Measurements from ENCODE around the gene CBLB.
A peak's percentile ranks its signal among the peaks of the same experiment; 100 is the strongest.

CBLB gene

DNA sequence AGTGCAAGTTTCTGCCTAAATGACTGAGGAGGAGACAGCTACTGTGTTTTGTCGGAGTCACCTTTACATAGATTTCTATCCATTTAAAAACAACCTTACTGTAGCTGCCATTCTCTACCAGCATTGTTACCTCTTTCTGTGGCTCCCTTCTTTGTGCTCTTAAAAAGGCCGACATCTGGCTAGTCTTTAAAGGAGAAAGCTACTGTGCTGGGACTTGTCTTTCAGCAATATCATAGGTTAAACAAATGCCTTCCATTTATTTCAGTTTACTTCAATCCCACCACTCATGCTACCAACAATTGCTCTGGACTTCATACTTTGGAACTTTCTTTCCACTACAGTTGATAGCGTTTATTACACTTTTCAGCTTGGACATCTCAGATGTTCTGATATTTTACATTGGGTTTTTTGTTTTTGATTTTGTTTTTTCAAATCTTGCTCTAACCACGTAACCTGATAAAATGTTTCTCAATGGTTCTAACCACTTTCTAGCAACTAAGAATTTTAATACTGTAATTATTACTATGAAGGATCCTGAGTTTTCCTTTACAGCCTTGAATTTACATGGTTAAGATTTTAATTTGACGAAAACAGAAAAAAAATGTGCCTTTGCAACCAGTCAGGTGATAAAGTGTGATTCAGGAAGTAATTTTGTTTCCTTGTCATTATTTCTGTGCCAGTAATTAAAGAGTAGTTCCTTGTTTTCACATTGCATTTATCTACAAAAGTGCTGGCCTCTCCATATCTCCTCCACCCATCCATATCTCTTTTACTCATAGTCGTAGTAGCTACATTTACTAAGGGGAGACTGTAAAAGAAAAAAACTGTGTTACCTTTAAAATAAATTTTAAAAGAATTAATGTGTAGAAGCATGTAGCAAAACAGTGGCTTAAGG lies 1.3 kb upstream of the CBLB start:
- DNase-seq: no peak

DNA sequence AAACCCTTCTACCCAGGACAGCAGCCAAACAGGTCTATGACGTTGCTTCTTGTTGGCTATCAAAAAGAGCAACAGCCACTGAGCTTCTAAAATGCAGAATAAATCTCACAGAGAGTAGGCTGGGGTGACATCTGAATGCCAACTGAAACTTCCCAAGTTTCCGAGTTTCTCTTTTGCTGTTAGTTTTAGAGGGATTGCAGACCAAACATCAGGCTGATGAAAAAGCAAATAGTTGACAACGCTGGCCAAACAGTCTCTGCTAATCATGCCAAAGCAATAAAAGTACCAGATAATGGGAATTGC lies 670 bp upstream of the CBLB start:
- DNase-seq: no peak

DNA sequence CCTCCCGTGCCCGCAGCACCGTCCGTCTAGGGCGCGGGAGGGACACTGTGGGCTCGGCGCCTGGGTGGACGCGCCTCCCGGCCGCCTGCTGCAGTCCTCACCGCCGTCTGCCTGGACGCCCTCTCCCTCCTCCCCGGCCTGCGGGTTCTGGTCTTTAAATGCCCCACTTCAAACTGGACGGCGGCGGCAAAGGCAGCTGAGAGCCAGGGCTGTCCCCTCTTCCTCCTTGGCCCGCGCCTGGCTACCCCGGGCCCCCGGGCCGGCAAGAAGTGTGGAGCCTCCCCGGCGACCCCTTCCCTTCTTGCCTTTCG lies 426 bp downstream of the CBLB start:
- DNase-seq: peak; percentile 36

DNA sequence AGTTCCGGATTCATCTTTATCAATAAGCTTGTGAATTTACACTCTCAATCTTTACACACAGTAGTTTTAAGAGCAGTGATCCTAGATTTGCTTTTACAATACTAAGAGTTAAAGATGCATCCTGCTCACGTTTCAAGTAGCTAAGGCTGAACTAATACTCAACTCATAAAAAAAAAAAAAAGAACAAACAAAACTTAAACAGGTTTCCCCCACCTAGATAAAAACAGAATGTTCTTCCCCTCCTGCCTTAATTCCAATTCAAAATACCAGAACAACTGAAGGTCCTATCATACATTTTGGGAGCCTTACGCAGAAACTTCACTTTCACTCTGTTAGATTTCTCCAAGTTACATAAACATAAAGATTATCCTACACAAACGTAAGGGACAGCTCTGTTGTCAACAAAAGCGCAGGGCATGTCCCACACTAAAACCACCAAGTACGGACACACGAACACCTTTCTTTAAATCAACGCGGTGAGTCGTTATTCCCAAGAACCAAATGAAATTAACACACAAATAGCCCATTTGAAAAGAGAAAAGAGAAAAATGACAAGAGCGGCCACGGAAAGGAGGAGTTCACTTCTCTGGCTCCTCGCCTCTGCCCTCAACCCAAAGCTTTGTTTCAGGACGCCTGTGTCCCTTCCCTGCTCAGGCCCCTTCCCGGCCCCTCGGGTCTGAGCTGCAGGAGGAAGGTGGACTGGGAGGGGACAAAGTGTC lies 941 bp downstream of the CBLB start:
- DNase-seq: no peak

DNA sequence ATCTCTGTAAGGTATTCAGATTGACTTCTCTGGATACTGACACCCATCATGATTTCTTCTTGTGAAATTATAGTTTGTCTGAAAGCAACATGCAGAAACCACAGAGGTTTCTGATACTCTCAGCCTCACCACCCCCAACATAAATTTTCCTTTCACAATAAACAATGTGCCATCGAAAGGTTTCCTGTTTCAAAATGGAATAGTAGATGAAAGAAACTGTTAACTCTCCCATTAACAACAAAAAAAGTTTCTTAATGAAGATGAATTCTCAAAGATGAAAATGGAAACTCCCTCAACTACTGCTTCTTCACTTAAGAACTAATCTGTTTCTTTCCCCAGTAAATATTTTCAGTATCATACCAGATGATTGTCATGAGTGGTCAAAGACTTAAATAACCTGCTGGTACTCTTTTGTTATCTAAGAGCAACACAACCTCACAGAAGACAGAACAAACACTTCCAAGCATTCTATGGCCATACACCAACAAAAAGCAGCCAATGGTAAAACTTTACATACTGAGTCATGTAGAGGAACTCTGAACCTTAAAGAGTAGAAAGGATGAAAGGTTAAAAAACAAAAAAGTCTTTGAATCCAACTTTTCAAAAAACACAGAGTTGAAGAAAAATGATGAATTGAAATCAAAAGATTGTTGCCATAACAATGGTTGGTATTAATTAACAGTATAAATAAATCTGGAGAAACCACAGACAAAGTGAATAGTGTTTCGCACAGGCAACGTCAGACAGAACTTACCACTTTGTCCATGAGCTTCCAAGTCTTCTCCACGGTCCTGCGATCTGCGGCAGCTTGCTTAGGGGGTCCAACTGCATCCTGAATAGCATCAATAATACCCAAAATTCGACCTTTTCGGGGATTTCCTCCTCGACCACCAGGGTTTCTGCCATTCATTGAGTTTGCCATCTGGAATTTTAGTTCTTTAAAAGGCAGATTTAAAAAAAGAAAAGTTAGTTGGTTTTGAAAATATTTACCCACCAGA lies 1.9 kb downstream of the CBLB start:
- DNase-seq: peak; percentile 4

DNA sequence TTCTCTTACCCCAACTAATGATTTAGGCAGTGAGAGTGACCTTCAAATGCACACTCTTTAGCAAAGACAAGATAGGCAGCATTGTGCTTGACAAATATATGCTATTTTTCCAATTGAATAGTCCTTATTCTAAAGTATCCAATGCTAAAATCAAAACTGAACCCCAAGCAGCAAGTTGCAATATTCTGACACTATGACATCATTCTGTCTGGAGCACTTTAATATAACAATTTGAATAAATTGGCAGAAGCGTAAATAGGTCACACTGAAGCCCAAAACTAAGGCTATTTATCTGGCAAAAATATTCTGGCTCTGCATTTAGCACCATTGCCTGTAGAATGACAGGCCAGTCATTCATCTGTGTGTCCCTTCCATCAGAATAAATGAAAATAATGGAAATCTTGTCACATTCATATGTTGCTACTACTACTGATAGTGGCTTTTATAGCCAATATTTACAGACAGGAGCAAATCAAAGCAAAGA lies 2.9 kb downstream of the CBLB start:
- DNase-seq: no peak

DNA sequence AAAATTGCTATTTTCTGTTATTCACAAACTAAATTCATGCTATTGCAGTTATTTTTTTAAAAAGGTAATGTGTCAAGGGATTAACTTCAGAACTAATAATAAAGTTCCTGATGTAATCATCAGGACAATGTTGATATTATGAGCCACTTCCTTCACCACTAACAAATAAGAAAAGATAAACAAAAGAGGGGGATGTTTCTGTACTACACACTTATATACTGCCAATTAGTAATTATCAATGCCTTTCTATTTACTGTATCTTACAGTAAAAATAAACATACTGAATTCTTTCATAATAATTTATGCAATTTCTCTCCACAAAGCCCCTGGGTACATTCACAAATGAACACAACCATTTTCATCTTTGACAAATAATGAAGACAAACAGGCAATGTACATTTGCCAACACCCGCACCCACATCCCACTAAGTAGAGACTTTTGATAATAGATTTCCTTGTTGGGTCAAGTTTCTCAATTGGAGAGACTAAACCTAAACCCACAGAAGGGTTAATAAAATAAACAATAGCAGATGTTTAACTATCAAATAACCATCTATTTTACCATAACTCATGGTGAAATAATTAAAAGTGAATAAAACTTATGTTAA lies 3.7 kb downstream of the CBLB start:
- no peak for DNase-seq

DNA sequence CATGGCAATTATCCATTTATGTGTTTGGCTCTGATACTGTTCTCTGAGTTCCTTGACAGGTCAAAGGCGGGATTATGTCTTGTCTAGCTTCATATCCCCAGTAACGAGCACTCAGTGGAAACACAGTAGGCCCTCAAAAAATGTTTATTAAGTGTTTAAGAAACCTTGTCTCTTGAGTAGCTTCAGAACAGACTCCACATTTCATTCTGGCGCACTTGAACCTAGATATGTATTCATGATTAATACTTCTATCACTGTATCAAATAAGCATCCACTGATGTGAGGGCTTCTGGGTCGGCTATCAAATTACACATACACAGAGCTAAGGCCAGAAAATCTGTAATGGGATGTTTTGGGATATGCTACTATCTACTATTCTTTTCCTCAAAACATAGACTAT lies 4.6 kb downstream of the CBLB start:
- no peak for DNase-seq

DNA sequence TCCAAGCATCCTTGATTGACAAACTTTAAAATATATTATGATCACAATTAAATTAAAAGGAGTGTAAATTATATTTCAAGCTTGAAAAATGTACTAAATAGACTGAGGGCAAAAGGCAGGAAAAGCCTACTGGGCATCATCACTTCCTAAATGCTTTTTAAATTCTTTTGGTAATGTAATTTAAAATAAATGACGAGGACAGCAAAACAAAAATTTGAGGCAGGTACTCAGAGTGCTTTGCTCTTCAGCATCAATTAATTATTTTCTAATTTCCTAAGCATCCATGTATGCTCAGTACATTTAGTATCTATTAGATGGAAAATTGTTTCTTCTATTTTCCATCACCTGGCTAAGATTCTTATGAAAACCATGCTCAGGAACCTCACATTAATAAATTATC lies 5.2 kb downstream of the CBLB start:
- no peak for DNase-seq

DNA sequence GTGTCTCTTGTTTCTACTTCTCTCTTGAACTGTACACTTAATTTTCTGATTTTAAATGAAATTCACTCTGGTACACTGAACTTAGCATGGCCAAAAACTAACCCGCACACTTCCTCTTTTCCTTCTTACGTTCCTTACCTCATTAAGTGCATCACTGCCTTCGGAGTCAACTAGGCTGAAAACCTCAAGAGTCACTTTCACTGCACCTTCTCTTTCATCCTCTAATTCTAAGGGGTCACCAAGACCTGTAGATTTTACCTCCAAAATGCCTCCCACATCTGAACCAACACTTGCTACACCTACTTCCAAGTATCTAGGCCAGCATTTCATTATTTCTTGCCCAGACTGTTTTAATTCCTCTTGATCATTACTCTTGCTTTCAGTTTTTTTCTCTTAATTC lies 6.6 kb downstream of the CBLB start:
- DNase-seq: no peak

DNA sequence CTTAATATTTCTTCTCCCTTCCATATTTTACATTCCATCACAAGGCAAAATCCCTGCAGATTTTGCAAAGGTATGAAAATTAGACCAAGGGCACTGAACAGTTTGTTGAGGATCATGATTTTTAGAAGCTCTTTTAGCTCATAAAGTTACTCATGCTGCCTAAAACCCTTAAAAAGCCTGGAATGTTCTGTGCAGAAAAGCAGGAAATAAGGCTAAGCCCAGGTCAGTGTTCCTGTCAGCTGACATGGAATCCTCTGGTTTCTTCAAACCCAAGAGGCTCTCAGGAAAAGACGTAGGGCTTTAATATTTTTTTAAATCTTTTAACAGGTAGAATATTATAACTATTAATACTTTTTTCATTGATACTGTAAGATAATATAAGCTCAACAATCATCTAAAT lies 8.2 kb downstream of the CBLB start:
- no peak for DNase-seq

DNA sequence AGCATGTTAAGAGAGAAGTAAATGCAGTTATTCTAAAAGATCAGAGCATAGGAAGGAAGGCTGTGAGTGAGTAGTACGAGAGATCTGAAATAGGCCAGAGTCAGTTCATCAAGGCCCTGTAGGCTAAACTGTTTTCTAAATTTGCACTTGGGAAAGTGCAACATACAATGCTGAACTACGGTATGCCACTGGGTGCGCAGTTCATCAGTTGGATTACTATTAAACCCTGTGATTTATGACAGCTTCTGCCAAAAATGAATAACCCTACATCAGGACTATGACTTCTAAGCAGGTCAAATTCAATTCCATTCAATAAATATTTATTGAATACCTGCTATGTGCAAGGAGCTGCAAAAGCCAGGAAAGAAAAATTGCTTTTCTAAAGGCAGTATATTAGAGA lies 10.8 kb downstream of the CBLB start:
- no peak for DNase-seq

DNA sequence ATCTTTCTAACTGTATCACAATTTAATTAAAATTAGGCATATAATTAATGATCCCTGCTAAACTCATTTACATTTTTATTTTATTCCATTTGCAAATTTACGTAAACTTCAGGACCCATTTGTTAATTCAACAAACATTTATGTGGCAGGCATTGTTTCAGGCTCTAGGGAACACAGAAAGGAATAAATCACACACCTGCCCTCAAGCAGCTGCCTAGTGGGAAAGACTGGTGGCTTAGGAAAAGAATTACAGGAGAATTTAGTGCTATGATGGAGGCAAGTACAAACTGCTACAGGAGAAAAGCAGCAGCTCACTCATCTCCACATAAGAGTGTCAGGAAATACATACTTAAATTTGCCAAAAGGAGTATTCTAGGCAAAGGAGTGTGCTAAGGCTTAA lies 11.2 kb downstream of the CBLB start:
- DNase-seq: no peak

DNA sequence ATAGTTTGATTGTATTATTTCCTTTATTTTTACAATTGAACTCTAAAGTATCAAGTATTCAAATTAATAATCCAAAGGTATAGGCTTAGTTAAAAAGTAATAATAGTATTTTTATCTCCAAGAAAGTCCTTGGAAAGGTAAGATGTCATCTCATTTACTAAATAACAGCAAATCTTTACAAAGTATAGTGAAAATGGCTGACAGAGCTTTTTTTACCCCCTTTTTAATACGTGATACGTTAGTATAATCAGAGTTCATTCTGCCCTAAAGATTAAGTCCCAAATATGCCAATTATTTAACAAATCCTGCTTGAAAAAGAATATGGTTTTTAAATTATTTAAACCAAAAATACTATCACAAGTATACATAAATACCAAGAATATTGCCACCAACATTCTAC lies 12.2 kb downstream of the CBLB start:
- no peak for DNase-seq

DNA sequence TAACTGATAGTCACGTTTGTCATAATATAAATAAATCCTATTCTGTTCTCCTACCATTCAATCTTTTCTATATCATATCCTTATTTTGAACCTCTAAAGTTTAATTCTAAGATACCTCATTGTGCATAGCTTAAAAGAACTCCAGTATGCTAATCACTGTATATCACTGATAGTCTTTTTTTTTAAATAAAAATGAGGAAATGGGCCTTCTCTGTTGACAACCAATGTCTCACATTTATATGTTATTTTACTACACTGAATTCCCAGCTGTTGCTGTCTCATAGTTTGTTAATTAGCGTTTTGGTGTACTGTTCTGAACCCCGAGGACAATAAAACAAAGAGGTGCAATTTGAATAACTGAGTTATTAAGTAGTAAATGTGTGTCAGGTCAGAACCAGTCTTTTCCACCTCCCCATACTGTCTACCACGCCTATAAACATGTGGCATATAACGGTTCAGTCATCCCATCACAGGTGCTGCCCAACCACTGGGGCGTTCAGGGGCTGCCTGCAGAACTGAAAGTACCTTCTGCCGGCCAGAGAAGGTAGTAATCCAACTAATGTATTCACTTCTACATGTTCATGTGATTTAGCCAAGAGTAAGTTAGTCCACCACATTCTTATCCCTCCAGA lies 14.9 kb downstream of the CBLB start:
- DNase-seq: no peak

DNA sequence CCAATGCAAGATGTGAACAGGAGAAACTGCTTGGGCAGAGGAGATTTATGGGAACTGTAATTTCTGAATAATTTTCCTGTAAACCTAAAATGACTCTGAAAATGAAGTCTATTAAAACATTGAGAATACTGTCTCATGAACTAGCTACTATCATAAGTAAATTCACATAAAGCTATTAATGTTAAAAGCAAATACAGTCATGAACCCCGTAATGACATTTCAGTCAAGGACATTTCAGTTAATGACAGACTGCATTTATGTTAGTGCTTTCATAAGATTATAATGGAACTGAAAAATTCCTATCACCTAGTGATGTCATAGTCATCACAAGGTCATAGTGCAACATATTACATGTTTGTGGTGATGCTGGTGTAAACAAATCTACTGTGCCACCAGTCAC lies 17.2 kb downstream of the CBLB start:
- DNase-seq: no peak

DNA sequence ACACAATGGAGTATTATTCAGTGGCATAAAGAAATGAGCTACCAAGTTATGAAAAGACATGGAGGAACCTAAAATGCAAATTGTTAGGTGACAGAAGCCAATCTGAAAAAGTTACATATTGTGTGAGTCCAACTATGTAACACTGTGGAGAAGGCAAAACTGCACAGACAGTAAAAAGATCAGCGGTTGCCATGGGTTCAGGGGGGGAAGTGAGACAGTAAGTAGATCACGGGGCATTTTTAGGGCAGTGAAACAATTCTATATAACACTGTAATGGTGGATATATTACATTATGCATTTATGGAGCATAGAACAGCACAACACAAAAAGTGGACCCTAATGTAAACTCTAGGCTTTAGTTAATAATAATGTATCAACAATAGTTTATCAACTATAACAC lies 17.6 kb downstream of the CBLB start:
- DNase-seq: no peak

DNA sequence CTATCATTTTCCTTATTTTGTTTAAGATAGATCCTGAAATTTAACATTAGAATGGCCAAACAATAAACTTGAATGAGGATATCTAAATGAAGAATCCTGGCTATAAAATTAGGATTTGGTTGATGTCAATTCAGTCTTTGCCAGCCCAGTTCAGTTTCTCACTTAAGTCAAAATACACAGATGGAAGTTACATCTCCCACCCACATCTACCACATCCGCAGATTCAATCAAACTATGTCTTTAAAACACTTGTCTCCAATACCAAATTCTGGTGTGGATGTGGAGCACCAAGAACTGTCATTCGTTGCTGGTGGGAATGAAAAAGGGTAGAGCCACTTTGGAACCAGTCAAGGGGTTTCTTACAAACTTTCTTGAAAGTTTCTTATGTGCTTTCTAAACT lies 18.2 kb downstream of the CBLB start:
- DNase-seq: no peak

DNA sequence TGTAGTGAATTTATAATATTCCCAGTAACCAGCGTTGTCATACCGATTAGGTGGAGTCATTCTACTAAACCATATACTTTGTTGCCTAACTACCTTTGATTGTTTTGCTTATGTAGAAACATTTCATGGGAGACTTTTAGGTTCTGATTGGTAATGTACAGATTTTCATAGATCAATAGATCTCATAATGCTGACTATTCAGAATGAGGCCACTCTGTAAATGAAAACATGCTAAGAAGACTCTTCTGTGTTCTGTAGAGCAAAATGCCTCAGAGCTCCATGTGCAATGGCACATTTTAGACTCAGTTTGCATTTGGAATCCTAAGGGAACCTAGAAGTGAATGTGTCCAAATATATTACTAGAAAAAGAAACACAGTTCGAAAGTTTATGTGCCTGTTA lies 20.0 kb downstream of the CBLB start:
- DNase-seq: no peak

DNA sequence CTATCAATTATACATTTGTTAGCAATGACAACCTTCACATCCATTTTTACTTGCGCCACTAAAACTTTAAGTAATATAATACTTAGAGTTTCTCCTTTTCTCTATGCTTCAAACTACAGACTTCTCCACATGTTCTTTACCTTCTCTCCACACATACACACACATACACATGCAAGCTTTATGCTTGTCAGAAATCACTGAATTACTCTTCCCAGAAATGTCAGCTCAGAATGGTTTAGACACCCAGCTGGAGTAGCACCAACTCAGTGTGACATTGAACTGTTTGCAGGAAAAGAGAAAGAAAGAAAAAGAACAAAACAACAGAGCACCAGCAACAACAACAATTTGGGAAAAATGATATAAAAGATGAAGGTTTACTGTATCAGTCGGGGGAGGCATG lies 20.9 kb downstream of the CBLB start:
- DNase-seq: no peak

DNA sequence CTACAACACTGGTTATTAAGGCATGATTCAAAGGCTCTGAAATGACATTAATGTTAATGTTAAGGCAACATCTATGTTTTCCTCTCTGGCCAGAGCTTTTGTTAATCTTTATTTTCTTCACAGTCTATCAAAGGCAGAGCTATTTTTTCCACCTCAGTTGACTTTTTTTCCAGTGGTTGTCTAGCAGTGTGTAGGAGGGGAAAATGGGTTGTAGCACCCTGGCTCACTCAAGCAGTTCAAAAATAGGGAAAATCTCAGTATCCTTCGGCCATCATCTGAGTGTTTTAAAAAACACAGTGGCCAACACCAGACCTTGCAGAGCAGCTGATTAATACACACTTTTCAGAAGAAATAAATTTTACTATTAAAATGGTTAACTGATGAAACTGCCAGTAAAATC lies 21.4 kb downstream of the CBLB start:
- no peak for DNase-seq

DNA sequence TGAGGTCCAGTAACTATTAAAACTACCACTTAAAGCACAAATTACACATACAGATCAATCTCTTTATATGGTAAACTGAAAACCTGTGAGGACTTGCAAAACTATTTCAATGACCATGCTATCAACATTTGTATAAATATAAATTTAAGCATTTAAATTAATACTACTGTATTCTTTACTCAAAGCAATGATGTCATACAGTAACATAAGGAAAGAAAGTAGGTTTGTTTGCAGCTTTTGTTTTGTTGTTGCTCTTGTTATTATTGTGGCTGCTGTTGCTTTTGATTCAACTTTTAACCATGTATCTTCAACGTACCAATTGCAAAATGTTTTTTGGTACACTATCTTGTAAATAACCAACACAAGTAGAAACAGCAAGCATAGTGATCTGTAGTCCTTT lies 22.0 kb downstream of the CBLB start:
- DNase-seq: no peak

DNA sequence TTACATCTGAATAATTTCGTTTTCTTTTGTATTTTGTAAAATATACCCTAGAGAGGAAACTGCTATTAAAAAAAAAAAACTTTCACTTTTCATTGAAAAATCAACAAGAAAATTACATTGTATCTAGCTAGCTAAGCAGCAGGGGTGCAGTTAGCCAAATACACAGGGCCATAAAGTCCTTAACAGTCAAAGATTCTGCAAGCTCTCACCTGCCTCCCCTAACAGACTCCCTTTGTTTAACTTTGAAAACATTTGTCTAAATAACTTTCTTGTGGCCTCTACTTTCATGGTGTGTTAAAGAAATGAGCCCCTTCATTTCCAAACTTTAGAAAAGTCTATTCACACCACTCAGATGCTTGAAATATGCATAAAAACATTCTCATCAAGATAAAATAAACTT lies 23.3 kb downstream of the CBLB start:
- DNase-seq: no peak

Measured in effector CD8-positive, alpha-beta T cell (primary cell).